Skeletal muscle tissue (tissue), 5 donors: Measurements from ENCODE around the gene EDDM13. TPM values are rescaled to one million over a fixed set of nuclear protein-coding genes. Genes with fewer than 3 reads are reported as not detected.

Experiments used
- H3K27ac ChIP-seq: one replicate; pipeline ENCODE4 v1.7.0; 2013; ENCODE audit warnings: mild to moderate bottlenecking, low read depth, low read length, inconsistent platforms
- H3K27me3 ChIP-seq, 3 donors: one replicate each; pipeline ENCODE4 v1.7.0; 2013; ENCODE audit warnings: low read length in 3 of 3; ENCODE audit not compliant: control insufficient read depth in 3 of 3, insufficient read depth in 3 of 3
- H3K36me3 ChIP-seq, 3 donors: one replicate each; pipeline ENCODE4 v1.7.0; 2013; ENCODE audit warnings: low read length in 3 of 3; ENCODE audit not compliant: control insufficient read depth in 3 of 3, insufficient read depth in 3 of 3
- H3K4me1 ChIP-seq, 3 donors: one replicate each; pipeline ENCODE4 v1.7.0; 2013; ENCODE audit warnings: low read length in 3 of 3, mild to moderate bottlenecking in 3 of 3; ENCODE audit not compliant: control insufficient read depth in 3 of 3, insufficient read depth in 3 of 3
- H3K4me3 ChIP-seq, 3 donors: one replicate each; pipeline ENCODE4 v1.7.0; 2013; ENCODE audit warnings: low read length in 3 of 3
- H3K9ac ChIP-seq, 3 donors: one replicate each; pipeline ENCODE4 v1.7.0; 2013; ENCODE audit warnings: low read length in 3 of 3, mild to moderate bottlenecking in 3 of 3, moderate library complexity in 2 of 3, low read depth in 1 of 3
- H3K9me3 ChIP-seq, 3 donors: one replicate each; pipeline ENCODE4 v1.7.0; 2013; ENCODE audit warnings: low read length in 3 of 3; ENCODE audit not compliant: control insufficient read depth in 3 of 3
- small RNA-seq: library from RNA; depleted of rRNA; stranded (forward); fragments of <200 nt; gene quantifications from one replicate; pipeline ENCODE3, GENCODE V24; 2014
- total RNA-seq: library from RNA; depleted of rRNA; stranded (reverse); fragments of >200 nt; gene quantifications from one replicate; pipeline ENCODE4 v1.2.3, GENCODE V29; 2014
- donor health status: Osteomylitis.

Gene EDDM13
- total RNA-seq, 1 donor from 2014 or later = not detected

DNA sequence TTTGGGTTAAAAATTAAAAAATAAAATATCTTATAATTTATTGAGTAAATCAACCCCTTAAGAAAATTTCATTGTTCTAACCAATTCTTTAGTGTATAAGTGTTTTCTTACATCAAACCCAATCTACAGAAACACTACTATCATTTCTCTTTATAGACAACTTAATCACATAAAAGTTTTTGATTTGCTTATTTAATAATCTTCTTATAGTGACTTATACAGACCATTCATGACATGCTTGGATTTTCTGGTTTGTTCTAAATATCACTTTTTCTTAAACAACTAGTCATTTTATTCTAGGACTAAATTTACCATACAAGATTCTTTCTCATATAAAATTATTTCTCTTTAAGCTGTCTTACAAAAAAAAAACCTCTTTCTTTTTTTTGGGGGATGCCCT lies 69.4 kb downstream of the EDDM13 start:
- Histone ChIP-seq H3K4me3 (no peak overlapping the region), H3K27ac (no peak overlapping the region), H3K4me1 (no peaks in the 10 kb centered on the region), H3K9ac (no peak overlapping the region), H3K9me3 (no peaks in the 10 kb centered on the region), H3K36me3 (no peaks in the 10 kb centered on the region), H3K27me3 (no peaks in the 10 kb centered on the region)

DNA sequence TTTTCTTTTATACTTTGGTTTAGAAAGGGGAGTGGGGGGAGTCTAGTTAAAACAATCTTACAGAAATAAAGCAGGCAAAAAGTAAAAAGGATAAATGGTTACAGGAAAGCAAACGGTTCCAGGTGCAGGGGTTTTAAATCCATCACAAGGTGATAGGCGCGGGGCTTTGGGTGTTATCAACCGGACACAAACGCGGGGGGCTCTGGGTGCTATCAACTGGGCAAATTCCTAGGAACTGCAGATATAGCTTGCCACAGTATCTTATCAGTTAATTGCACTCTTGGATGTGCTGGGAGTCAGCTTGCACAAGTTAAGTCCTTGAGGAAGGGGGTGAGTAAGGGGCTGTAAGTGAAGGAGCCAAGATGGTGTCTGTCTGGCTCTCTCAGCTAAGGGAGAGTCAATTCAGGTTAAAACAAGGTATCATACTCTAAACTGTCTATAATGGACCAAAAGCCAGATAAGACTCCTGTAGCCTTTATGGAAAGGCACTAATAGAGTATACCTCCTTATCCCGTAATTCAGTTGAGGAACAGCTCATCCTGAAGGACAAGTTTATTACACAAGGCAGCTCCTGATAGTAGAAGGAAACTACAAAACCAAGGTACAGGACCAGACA lies 74.7 kb downstream of the EDDM13 start:
- Histone ChIP-seq H3K27ac (no peak overlapping the region), H3K4me1 (no peaks in the 10 kb centered on the region), H3K27me3 (no peaks in the 10 kb centered on the region), H3K9me3 (no peaks in the 10 kb centered on the region), H3K4me3 (no peak overlapping the region), H3K36me3 (no peaks in the 10 kb centered on the region), H3K9ac (no peak overlapping the region)

DNA sequence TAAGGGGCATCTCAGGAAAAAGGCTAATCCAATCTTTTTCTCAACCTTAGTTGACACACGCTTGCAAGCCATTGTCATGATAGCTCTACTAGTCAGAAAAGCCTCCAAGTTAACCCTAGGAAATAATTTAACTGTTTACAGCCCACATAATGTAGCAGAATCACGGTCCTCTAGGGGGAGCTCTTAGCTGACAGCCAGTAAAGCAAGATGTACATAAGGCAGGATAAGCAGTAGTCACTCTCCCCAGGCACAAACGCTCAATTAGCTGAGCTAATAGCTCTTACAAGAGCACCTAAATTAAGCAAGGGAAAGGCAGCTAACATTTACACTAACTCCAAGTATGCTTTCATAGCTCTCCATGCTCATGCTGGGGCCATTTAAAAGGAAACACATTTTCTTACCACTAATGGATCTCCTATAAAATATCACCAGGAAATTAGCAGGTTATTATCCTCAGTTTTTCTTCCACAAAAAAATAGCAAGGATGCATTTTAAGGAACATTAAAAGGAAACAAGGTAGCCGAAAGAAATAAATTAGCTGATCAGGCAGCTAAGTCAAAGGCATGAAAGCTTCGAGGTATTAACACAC lies 75.8 kb downstream of the EDDM13 start:
- Histone ChIP-seq H3K4me1 (no peaks in the 10 kb centered on the region), H3K4me3 (no peak overlapping the region), H3K27me3 (no peaks in the 10 kb centered on the region), H3K36me3 (no peaks in the 10 kb centered on the region), H3K9ac (no peak overlapping the region), H3K9me3 (no peaks in the 10 kb centered on the region), H3K27ac (no peak overlapping the region)

DNA sequence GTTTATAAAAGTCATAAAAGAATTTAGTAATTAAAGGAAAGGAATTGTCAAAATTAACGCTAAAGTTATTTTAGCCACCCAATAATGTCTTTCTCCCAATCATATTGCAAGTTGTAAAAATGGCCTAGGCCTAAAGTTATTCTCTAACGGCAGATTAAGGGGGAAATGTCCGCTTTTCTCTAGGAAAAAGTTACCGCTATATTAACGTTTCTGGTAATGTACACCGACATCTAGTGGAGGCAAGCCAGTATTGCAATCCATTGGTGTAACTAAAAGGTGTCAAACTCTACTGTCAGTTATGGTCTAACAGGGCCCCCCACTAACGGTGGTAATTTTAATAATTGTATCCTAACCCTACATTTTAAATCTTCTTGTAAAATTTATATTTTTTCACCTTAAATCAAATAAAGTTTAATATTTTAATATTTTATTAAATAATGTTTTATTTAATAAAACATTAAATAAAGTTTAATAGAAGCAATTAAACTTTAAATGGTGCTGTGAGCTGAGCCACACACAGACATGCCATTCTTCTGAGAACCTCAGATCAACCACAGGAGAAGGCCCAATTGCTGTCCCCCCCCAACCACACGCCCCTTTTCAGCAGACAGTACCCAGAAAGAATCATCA lies 78.0 kb downstream of the EDDM13 start:
- H3K27ac ChIP-seq = no peak overlapping the region
- H3K9ac ChIP-seq = peak overlapping the region in 1 of 3 donors; percentile 26
- no peak overlapping the region for H3K4me3 ChIP-seq
- H3K4me1 ChIP-seq = no peaks in the 10 kb centered on the region
- H3K27me3 ChIP-seq = no peaks in the 10 kb centered on the region
- H3K36me3 ChIP-seq = no peaks in the 10 kb centered on the region
- H3K9me3 ChIP-seq = no peaks in the 10 kb centered on the region

DNA sequence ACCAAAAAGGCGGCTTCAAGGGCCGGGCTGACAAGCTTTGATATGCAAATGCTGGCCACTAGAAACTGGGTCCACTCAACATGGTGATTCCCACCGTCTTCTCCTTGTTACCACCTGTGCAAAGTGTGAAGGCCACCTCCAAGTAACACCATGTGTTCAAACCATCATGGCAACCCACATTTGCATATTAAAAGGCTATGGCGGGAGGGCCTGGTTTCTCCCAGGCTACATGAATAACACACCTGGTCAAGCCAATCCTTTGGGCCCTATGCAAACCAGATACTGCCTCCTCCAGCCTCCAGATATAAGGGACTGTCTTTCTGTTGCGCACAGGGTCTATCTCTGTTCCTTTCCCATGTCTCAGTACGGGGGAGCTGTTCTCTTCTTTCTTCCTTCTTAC lies 78.7 kb downstream of the EDDM13 start:
- no peaks in the 10 kb centered on the region for H3K4me1 ChIP-seq
- H3K27me3 ChIP-seq = no peaks in the 10 kb centered on the region
- no peak overlapping the region for H3K9ac ChIP-seq
- H3K36me3 ChIP-seq = no peaks in the 10 kb centered on the region
- no peak overlapping the region for H3K4me3 ChIP-seq
- no peaks in the 10 kb centered on the region for H3K9me3 ChIP-seq
- no peak overlapping the region for H3K27ac ChIP-seq

GRCh38 chr19:56355517-56355916 lies 83.0 kb downstream of the EDDM13 start:
- Histone ChIP-seq H3K4me3 (no peak overlapping the region), H3K27ac (no peak overlapping the region), H3K9ac (no peak overlapping the region), H3K9me3 (peaks cover 0 to 4% (median 0%) of the 10 kb centered on the region in 3 donors), H3K27me3 (no peaks in the 10 kb centered on the region), H3K4me1 (no peaks in the 10 kb centered on the region), H3K36me3 (no peaks in the 10 kb centered on the region)

- no peak overlapping the region for H3K4me3 ChIP-seq
- H3K9ac ChIP-seq = no peak overlapping the region
- H3K9me3 ChIP-seq = peaks cover 0 to 4% (median 0%) of the 10 kb centered on the region in 3 donors
Observed at GRCh38 chr19:56356944-56357343, 84.4 kb downstream of the EDDM13 start.

More at GRCh38 chr19:56356944-56357343, 84.4 kb downstream of the EDDM13 start:
- Histone ChIP-seq H3K27me3 (no peaks in the 10 kb centered on the region), H3K27ac (no peak overlapping the region), H3K4me1 (no peaks in the 10 kb centered on the region), H3K36me3 (peaks cover 0 to 3% (median 0%) of the 10 kb centered on the region in 3 donors)

Small RNAs within 50 kb of the gene (small RNA-seq; reads per million reads assigned to genes)
- gene RF00019 = not detected

Other genes with a start within 250 kb of the EDDM13 start
- gene ZNF787, start 151.5 kb upstream of the EDDM13 start, total RNA-seq = 34.4 TPM
- 7.3 TPM for gene ZNF444, start 131.5 kb upstream of the EDDM13 start, total RNA-seq
- gene GALP, start 96.7 kb upstream of the EDDM13 start, total RNA-seq = not detected
- gene ZSCAN5B, start 75.0 kb upstream of the EDDM13 start, total RNA-seq = under 0.01 TPM
- gene ZSCAN5C, start 70.5 kb upstream of the EDDM13 start, total RNA-seq = not detected
- gene ZSCAN5A, start 42.1 kb downstream of the EDDM13 start, total RNA-seq = 3.1 TPM
- 4.2 TPM for gene ZNF582, start 120.8 kb downstream of the EDDM13 start, total RNA-seq
- 8.4 TPM for gene ZNF583, start 131.6 kb downstream of the EDDM13 start, total RNA-seq
- gene ZNF667, start 204.6 kb downstream of the EDDM13 start, total RNA-seq = 4.7 TPM
- 2.6 TPM for gene ZNF471, start 235.1 kb downstream of the EDDM13 start, total RNA-seq